ENCODE data around the gene MNT.

The MNT gene

DNA sequence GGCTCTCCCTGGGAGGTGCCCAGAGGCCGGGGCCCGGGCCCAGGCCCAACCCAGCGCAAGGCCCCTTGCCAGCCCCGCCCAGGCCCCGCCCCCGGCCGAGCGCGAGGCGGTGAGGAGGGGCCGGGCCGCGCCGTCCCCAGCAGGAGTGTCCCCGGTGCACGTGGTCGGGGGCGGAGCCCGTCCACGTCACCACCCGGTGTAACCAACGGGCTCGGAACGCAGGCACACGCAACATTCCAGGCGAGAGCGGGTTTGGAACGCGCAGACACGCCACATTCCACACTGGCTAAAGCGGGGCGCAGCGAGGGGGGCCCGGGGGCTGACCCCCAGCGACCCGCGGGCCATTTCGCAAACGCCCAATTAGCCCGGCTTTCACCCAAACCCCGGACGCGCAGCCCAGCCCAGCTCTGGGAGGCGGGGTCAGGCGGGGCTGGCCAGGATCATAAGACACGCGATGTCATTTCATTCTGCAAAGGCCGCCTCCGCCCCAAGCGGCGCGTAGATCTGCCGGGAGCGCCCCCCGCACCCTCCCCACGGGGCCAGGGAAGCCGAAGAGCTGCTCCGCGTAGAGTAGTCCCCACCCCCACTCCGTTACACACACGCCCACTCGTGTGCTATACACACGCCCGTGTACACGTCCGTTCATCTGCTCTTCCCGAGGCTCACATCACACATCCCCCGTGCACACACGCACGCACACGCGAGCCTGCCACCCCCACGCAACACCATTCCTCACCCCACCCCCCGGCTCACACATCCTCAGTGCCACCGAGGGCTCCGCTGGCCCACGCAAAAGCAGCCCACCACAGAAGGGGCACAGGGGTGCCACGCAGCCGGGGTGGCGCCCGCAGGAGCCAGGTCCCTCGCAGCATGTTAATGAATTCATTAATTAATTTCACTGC lies 1.0 kb downstream of the MNT start:
- DNase-seq (ENCODE audit: extremely low read depth, low read depth) = no peak
- TF ChIP-seq, protein P1, sequence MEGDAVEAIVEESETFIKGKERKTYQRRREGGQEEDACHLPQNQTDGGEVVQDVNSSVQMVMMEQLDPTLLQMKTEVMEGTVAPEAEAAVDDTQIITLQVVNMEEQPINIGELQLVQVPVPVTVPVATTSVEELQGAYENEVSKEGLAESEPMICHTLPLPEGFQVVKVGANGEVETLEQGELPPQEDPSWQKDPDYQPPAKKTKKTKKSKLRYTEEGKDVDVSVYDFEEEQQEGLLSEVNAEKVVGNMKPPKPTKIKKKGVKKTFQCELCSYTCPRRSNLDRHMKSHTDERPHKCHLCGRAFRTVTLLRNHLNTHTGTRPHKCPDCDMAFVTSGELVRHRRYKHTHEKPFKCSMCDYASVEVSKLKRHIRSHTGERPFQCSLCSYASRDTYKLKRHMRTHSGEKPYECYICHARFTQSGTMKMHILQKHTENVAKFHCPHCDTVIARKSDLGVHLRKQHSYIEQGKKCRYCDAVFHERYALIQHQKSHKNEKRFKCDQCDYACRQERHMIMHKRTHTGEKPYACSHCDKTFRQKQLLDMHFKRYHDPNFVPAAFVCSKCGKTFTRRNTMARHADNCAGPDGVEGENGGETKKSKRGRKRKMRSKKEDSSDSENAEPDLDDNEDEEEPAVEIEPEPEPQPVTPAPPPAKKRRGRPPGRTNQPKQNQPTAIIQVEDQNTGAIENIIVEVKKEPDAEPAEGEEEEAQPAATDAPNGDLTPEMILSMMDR (IDR thresholded peaks at IDR 0.05; ENCODE audit: low read depth, low read length, missing control alignments) = no peak
- peak overlapping the region; percentile 98 for H3K4me3 ChIP-seq (replicated peaks; ENCODE audit: low read depth, low read length)

DNA sequence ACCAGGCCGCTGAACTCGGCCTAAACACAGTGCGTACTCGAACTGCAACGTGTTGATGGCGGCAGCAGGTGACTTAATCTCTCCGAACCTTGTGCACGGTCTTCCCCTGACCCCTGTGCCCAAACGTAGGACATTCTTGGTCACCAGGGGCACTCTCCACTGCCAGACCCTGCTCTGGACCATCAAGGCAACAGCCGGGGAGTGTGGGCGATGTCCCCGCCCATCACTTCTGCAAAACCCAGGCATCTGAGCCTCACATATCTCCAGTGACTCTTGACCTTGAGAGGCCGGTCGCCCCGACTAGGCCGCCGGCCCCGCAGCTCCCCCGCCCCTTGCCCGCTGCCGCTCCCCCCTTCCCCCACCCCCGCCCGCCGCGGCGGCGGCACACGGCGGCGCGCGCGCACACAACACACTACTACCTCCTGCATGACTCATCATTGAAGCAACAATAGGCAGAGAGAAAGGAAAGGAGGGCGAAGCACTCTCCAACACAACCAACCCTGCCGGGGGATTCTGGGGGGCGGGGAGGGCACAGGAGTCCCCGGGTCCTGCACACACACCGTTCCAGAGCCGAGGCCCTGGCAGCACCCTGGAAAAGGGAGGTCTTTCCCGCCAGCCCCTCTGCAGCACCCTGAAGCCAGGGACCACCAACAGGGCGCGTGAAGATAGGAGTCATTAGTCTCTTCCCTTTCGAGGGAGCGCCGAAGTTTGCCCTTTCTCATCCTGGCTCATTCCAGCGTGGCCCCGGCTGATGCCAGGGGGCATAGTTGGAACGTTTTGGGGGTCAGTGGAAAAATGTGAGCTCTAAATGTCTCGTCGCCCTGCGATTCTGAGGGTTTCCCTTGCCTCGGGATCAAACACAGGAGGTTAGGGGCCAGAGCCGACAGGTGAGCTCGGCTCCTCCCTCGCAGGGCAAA lies 1.9 kb downstream of the MNT start:
- TF ChIP-seq, protein P1 (IDR thresholded peaks at IDR 0.05; ENCODE audit: low read depth, low read length, missing control alignments) = no peak
- peak overlapping the region; percentile 98 for H3K4me3 ChIP-seq (replicated peaks; ENCODE audit: low read depth, low read length)
- no peak for DNase-seq (ENCODE audit: extremely low read depth, low read depth)

DNA sequence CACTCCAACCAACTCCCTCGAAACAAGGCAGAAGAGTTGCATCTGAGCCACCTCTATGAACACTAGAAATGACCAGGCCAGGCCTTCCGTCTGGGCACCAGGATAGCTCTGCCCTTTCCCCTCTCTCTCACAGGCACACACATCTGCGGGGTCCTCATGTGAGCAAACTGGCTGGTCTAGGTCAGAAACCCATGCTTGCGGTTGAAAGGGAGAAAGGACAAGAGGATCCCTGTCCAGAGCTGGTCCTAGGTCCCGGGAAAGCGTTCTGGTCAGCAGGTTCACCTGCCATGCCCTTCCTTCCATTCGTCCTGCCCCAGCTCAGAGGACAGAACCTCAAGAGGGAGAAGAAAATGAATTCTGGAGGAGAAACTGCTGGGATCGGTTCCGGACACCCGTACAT lies 2.7 kb downstream of the MNT start:
- H3K4me3 ChIP-seq (replicated peaks; ENCODE audit: low read depth, low read length) = peak overlapping the region; percentile 98
- TF ChIP-seq, protein P1 (IDR thresholded peaks at IDR 0.05; ENCODE audit: low read depth, low read length, missing control alignments) = no peak
- DNase-seq (ENCODE audit: extremely low read depth, low read depth) = no peak

DNA sequence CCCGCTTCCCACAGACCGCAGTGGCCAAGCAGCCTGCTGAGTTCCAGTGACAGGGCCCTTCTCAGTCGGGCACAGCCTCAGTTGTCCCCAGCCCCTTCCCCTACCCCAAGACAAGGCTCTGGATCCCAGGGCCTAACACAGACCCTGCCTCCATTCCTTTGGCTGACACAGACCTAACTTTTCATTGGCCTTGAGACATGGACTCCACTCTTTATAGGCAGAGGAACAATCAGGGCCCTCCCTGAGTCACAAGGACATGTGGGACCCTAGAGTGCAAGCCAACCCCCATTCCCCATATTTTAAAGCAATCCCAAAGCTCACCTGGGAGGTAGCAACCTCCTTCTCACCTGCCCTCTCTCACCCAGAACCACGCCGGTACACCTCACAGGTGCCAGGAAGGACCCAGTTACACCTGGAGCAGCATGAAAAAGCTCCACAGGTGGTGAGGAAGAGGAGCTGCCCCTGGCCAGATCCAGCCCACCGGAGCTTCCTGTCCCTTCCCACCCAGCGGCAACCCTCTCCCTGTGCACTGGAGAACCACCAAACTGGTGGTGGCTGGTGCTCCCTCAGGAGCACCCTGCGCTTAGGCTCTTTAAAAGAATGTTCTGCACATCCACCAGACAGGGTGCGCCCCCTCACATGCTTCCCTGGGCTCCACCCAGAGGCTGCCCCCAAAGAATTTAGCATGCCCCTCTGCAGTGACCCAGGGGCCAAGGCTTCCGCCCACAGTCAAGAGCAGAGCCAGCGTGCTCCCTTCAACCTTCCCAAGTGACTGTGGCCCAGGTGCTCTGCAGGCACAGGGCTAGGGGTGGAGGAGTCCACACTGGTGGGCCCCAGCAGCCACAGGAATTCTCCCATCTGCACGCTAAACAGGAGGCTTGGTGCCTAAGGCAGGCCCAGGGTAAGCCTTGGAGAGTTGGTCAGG lies 3.4 kb downstream of the MNT start:
- peak overlapping the region; percentile 39 for H3K4me3 ChIP-seq (replicated peaks; ENCODE audit: low read depth, low read length)
- DNase-seq (ENCODE audit: extremely low read depth, low read depth) = no peak
- TF ChIP-seq, protein P1 (IDR thresholded peaks at IDR 0.05; ENCODE audit: low read depth, low read length, missing control alignments) = no peak

DNA sequence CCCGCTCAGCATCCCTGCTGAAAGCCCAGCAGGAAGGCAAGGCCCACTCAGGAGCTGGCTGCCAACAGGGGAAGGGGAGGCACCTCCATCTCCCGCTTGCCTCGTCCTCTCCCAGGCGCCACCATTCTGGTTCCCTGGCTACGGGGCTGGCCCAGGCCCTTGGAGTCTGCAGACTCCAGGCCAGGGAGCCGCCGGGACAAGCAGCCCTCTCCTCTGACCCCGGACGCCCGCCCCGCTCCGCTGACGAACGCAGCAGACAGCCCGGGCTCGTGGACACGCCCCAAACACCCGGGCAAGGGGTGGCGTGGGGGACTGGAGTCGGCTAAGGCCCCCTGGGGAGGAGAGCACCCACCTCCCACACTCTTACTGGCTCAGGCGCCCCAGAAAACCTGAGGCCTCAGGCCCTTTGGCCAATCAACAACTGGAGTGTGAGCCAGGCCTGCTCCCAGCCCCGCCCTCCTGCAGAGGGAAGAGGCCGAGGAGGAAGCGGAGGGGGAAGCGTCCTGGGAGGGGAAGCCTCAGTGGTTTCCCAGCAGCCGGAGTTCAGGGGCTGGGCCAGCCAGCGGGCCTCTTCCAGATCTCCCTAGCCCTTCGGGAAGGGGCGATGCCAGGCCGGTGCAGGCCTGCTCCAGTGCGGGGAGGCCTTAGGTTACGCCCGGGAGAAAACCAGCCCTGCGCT lies 4.2 kb downstream of the MNT start:
- TF ChIP-seq, protein P1 (IDR thresholded peaks at IDR 0.05; ENCODE audit: low read depth, low read length, missing control alignments) = no peak
- peak overlapping the region; percentile 39 for H3K4me3 ChIP-seq (replicated peaks; ENCODE audit: low read depth, low read length)
- no peak for DNase-seq (ENCODE audit: extremely low read depth, low read depth)

Measured in HFF-Myc (cell line).